COLO668 (cell line): ENCODE measurements around the gene THSD4.
A peak's percentile ranks its signal among the peaks of the same experiment; 100 is the strongest.

ENCODE experiments used
- DNase-seq: peaks from one replicate; lab custom pipeline; 2025; ENCODE audit not compliant: unreplicated experiment; lab: John Stamatoyannopoulos, UW

Gene THSD4

DNA sequence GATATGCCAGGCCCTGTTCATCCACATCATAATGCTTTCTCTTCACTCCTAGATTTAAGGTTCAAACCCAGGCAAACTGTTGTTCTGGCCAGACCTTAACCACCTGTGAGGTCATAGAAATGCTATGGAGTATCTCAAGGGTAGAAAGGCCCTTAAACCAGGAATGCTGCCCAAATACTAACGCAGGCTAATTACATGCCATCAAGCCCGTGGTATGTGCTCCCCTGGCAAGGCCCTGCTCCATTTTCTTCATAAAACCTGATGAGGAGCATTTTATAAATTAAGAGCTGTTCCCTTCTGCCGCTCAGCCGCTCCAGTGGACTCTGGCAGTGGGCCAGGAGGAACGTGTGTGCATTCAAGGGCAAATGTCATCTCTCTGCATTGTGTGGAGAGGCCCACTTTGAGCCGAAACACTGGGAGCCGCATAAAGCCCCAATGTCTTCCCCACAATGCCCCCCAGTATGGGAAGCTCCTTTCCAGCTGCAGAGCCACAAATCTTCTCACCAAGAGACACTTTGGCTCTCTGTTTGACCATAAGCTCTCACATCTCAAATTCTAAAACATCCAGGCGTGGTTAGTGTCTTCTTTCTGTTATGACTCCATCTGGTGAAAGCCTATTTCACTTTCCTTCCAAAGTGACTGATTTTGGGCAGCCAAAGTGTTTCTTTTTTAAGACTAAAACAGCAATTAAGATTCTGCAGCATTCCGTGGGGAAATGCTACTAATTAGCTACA, 484.3 kb downstream of the THSD4 start:
- DNase-seq = peak; percentile 37

- no peak for DNase-seq
Observed at GRCh38 chr15:71600237-71600636, 485.0 kb downstream of the THSD4 start.

DNA sequence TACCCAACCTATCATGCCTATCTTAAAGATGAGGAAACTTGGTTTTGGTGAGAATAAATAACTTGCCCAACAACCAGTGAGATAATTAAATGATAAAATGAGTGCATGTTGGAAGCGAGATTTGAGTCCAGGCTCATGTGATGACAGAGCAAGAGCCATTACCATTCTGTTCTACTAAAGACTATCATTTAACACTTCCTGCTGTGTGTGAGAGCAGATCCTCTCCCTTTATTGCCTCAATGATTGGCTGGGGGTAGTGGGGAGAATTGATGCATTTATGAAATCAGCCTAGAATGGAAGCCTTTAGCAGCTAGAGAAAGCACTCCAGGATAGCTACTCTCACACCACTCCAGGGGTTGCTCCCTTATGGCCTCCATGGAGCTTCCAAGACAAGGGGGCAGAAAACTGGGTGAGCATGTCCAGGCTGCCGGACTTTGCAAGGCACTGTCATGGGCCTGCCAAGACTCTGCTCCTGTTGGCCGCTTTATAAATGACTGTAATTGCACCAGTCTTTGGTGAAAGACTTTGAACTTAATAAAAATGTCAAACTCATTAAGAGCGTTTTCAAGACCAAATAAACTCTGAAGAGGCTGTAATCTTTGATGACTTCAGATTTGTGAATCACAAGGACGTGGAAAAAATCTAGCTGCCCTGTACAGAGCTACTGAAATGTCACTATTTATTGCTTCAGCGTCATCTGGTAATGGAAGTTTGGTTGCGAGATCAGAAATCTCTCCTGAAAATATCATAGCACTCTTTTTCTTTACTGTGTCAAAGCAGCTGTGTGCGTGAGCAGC, 486.0 kb downstream of the THSD4 start:
- DNase-seq = no peak

DNA sequence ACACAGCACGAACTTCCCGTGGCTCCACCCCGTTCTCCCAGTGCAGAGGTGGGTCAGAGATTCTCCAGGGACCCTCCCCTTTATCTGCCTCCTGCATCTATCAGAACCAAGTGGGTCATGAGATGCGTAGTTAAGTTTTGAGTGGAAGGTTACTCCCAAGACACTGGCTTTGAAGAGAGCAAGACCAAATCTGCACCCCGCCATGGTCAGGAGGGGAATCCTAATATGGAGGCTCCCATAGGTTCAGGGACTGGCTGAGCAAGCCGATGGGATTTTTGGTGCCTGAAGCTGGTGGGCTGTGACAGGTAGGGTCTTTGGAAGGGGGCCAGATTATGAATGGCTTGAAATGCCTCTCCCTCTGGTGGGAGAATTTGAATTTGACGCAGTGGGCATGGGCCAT, 488.1 kb downstream of the THSD4 start:
- DNase-seq = no peak

DNA sequence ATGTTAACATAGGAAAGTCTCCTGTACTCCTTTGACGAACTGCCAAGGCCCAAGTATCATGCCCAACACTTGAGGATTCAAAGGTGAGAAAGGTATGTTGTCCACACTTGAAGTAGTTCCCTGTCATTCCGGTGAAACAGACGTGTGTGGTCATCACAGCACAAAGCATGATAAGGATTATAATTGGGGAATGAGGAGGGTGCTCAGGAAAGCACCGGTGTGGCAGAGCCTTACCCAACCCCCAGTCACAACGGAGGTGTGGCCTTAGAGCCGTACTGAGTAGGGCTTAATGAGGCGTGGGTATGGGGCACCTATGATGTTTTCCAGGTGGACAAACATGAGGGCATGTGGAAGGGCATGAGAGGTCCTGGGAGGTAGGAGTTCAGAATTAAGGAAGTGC, 492.1 kb downstream of the THSD4 start:
- DNase-seq = no peak

DNA sequence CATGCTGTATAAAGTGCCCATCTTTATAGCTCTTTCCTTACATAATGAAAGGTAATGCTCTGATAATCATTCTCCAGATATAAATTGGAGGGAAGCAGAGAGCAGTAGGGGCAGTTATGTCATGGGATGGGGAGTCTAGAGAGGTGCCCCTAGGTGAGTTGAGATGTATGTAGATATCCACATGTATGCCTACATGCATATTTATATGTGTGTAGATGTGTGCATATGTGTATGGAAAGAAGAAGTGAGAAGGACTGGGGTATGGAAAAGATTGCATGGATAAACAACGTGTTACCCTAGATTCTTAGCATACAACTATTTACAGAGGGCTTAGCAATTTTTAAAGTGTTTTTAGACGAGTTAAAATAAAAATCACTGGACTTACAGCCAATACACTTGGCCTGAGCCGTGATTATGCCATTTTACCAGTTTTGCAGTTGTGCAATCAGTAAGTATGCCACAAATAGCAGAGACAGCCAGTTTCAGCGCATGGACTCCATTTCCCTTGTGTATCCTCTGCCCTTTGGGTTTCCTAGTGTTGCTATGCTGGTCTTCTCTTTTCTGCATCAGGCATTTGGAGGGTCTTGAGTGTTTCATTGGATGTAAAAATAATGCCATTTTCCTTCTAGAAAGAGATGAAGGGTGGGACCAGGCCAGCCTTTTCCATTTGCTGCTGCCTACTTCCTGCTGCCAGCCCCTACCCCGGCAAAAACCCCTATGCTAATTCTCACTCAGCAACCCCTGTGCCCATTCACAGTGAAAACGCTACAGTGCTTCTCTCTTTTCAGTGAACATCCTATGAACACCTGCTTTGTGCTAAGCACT, 495.7 kb downstream of the THSD4 start:
- DNase-seq = no peak

DNA sequence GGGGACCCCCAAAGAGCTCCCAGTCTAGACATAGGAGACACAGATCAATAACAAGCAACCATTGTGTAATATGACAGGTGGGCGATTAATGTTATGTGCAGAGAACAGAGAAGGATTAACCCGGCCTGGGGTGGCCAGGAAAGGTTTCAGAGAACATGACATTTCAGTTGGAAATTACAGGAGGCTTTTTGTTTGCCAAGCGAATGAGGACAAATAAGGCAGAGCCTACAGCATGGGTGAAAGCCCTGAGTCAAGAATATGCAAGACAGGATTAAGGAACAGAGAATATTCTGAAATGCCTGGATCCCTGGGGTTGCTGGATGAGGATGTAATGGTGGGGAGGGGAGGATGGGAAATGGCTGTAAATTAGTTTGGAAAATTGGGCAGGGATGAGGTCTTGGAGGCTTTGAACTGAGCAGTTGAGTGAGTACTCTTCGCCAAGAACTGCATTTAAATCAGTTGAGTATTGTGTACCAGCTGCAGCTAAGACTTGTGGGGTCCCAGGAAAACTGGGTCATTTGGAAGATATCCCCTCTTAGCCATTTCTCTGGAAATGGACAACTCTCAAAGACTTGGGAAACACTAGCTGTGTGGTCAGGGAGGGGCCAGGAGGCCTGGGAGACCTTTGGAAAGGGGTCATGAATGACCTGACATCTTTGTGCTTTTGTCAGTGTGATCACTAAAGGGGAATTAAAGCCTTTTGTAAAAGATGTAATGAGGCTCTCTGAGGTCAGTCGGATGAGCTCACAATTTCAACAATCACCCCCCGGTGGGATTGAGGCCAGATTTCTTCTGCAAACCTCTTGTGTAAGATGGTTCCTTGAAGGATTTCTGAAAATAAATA, 496.5 kb downstream of the THSD4 start:
- DNase-seq = no peak

- no peak for DNase-seq
Observed at GRCh38 chr15:71612397-71612722, 497.1 kb downstream of the THSD4 start.

- no peak for DNase-seq
Observed at GRCh38 chr15:71612869-71613268, 497.6 kb downstream of the THSD4 start.

DNA sequence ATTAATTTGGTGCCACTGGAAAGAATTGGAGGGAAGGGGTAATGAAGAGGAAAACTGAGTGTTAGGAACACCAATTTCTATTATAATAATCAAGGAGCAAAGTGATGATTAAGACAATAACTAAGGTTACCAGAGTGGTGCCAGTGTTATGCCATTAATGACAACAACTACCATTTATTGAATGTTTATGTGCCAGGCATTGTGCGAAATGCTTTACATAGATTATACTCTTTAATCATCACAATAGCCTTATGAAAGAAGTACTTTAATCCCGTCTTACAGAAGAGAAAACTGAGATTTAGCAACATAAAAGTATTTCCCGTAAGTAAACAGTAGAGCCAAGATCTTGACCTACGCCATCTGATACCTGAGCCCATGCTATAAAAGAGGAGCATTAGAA, 507.8 kb downstream of the THSD4 start:
- DNase-seq = no peak

DNA sequence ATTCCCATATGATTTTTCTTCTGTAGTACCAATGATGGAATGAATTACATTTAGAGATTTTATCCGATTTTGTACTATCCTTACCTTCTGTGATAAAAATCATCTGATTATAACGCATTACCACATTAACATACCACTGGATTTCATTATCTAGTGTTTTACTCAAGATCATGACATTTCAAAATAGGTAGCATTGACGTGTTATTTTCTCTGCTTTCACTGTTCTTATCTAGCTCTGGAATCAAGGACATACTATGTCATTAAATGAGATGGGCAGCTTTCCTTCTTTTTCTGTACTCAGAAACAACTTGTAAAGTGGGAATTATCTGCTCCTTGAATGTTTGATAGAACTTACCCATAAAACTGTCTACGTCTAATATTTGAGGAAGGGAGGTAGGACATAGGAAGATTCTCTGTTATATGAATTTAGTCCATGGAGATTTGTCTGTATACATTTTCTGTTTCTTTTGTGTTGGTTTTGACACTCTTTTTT, 511.4 kb downstream of the THSD4 start:
- no peak for DNase-seq

DNA sequence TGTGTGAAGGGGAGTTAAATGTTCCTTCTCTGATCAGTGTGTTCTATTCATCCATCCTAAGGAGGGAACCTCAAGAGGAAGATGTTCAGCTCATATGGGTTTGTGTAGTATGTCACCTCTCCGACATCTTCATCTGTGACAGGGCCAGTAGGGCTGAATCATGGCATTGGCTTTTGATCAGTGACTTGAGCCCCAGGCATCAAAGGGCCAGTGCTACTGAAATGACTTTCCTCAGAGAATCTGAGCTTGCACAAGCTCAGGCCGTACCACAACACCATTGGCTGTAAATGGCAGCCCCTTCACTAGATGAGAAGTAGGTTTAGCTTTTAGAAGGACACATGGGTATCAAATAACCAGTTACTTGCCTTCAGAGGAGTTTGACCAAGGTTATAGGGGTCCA, 511.9 kb downstream of the THSD4 start:
- DNase-seq = no peak

GRCh38 chr15:71627604-71628003, 512.3 kb downstream of the THSD4 start:
- DNase-seq = no peak

DNA sequence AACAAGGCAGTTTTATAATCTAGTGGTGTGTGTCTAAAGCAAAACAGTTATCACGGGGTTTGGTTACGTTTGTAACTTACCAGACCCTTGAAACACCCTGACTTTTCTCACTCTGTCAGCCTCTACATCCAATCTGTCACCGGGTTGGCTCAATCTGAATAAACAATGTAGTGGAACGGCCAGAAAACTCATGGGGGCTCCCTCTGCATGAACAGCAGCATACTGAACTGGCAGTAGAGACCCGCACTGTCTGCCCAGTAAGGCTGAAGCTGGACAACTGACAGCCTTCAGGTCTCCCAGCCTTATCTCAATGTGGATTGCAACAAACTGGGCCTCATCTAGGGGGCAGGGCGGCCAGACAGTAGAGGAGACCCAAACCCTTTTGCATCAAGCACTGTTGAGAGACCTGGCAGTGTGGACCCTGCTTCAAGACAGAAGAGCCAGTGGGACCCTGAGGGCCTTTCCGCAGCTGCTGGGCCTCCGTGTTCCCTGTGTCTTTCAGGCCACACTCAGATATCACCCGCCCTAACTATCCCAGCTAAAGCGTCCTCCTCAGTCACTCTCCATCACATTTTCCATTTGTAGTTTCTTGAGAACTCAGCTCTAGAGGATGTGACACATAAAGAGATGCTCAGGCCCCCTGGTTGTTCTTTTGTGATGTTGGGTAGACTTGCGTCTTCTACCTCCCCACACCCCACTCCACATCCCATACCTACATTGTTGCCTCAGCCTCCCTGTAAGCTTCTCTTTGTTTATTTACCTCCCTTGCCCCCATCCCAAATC, 513.9 kb downstream of the THSD4 start:
- no peak for DNase-seq

- DNase-seq = no peak
Observed at GRCh38 chr15:71629781-71630474, 514.7 kb downstream of the THSD4 start.

GRCh38 chr15:71630475-71630809, 515.2 kb downstream of the THSD4 start:
- DNase-seq = no peak

DNA sequence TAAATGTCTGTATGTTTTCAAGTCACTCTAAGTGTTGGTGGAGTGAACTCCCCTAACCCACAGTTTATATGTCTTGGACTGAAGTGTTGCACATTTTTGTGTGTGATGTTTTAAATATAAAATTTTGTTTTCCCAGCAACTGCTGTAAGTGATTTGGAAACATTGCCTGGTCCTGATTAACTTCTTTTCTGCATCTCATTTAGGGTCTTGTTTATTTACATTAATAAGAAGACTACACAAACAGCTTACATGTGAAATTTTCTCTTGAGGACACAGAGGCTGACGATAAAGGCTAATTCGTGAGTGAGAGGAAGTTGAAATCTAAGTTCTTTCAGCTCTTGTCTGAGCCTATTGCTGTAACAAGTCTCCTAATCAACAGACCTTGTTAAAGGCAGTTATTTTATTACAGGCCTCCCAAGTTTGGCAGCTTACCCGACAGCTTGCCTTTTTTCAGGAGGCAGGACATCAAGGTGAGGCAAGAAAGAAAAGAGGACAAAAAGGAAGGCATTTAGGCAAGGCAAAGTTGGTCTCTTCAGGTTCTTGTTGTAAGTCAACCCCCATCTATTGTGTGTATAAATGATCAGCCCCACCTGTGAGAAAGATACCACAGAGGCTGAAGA, 517.4 kb downstream of the THSD4 start:
- no peak for DNase-seq

- DNase-seq = peak; percentile 79
Observed at GRCh38 chr15:71634820-71635560, 519.7 kb downstream of the THSD4 start.
